KMS-11 (cell line): Measurements from ENCODE around the gene GRHL3.

Source experiments
- H2AFZ ChIP-seq: fragments of 200-600 bp; sonication (generic); 2 replicates; pipeline ENCODE4 v1.6.1; 2016; ENCODE audit warnings: antibody characterized with exemption, mixed run types, low read depth
- H3K27ac ChIP-seq: fragments of 200-600 bp; sonication (generic); 2 replicates; pipeline ENCODE4 v1.6.1; 2016; ENCODE audit warnings: mild to moderate bottlenecking, mixed run types
- H3K27me3 ChIP-seq: fragments of 200-600 bp; sonication (generic); 2 replicates; pipeline ENCODE4 v1.6.1; 2017; ENCODE audit warnings: mild to moderate bottlenecking, low read depth, mixed run types, moderate library complexity; ENCODE audit not compliant: insufficient read depth
- H3K36me3 ChIP-seq: fragments of 200-600 bp; sonication (generic); 2 replicates; pipeline ENCODE4 v1.6.1; 2017; ENCODE audit warnings: mild to moderate bottlenecking, mixed run types; ENCODE audit not compliant: insufficient read depth
- H3K4me1 ChIP-seq: fragments of 200-600 bp; sonication (generic); 2 replicates; pipeline ENCODE4 v1.6.1; 2016; ENCODE audit warnings: mild to moderate bottlenecking, low read depth, mixed run types; ENCODE audit not compliant: poor library complexity, severe bottlenecking
- H3K4me2 ChIP-seq: fragments of 200-600 bp; sonication (generic); 2 replicates; pipeline ENCODE4 v1.7.0; 2016; ENCODE audit warnings: mild to moderate bottlenecking, mixed run types
- H3K4me3 ChIP-seq: fragments of 200-600 bp; sonication (generic); IDR thresholded peaks from 2 replicates; pipeline ENCODE4 v1.6.1; 2017; ENCODE audit warnings: low read depth, low read length, mixed read lengths; ENCODE audit not compliant: insufficient read depth
- H3K79me2 ChIP-seq: fragments of 200-600 bp; sonication (generic); 2 replicates; pipeline ENCODE4 v1.6.1; 2016; ENCODE audit warnings: low read depth, mixed run types; ENCODE audit not compliant: insufficient read depth
- H3K9ac ChIP-seq: fragments of 200-600 bp; sonication (generic); 2 replicates; pipeline ENCODE4 v1.6.1; 2016; ENCODE audit warnings: mild to moderate bottlenecking, mixed run types
- H4K20me1 ChIP-seq: fragments of 200-600 bp; sonication (generic); 2 replicates; pipeline ENCODE4 v1.6.1; 2016; ENCODE audit warnings: mild to moderate bottlenecking, mixed run types; ENCODE audit not compliant: insufficient read depth
- TF ChIP-seq, protein P1 (sequence below): fragments of 200-600 bp; sonication (generic); conservative IDR thresholded peaks from 2 replicates; pipeline ENCODE4 v1.6.1; 2017; ENCODE audit warnings: low read depth, mild to moderate bottlenecking, antibody characterized with exemption, low read length, moderate library complexity, mixed read lengths

The GRHL3 gene

DNA sequence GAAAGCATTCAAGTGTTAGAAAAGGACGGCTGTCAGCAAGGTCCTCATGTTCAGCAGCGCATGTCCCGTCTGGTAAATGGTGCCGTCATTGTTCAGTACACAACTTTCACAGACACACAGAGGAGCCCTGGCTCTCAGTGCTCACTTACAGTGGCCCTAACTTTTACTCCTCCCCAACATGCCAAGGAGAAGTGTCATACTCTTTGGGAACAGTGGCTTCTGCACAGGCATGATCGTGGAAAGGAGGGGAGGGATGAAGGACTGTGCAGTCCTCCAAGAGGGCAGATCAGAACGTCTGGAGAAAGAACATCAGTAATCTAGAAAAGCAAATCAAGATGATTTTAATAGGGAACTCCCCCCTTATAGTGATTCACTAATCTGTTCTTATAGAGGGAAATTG, 3.8 kb upstream of the GRHL3 start:
- no peak overlapping the region for H3K4me2 ChIP-seq
- no peaks in the 10 kb centered on the region for H3K36me3 ChIP-seq
- H3K79me2 ChIP-seq, result no peaks in the 10 kb centered on the region
- TF ChIP-seq, protein P1, sequence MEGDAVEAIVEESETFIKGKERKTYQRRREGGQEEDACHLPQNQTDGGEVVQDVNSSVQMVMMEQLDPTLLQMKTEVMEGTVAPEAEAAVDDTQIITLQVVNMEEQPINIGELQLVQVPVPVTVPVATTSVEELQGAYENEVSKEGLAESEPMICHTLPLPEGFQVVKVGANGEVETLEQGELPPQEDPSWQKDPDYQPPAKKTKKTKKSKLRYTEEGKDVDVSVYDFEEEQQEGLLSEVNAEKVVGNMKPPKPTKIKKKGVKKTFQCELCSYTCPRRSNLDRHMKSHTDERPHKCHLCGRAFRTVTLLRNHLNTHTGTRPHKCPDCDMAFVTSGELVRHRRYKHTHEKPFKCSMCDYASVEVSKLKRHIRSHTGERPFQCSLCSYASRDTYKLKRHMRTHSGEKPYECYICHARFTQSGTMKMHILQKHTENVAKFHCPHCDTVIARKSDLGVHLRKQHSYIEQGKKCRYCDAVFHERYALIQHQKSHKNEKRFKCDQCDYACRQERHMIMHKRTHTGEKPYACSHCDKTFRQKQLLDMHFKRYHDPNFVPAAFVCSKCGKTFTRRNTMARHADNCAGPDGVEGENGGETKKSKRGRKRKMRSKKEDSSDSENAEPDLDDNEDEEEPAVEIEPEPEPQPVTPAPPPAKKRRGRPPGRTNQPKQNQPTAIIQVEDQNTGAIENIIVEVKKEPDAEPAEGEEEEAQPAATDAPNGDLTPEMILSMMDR, result no peak
- H3K4me3 ChIP-seq, result no peak overlapping the region
- peaks cover 14% of the 10 kb centered on the region for H3K4me1 ChIP-seq
- H3K27me3 ChIP-seq, result peaks cover 20% of the 10 kb centered on the region
- no peaks in the 10 kb centered on the region for H4K20me1 ChIP-seq
- no peak overlapping the region for H2AFZ ChIP-seq
- H3K9ac ChIP-seq, result no peak overlapping the region
- no peak overlapping the region for H3K27ac ChIP-seq

DNA sequence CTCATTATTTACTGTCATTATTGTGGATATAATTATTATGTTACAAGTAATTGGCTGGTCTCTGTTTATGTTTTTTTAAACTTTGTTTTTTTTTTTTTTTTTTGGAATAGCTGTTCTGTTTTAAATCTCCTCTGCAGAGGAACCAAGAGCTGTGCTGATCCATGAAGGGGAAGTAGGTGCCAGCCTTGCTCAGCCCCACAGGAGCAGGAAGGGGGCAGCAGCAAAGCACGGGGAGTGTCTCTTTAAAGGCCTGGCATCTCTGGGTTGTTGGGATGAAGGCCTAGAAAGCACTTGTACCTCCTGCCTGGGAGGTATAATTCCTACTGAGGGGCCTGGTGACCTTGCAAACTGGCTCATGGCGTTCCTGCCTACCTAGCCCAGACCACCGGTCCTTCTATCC, 2.5 kb upstream of the GRHL3 start:
- Histone ChIP-seq H3K4me3 (no peak overlapping the region), H3K27ac (no peak overlapping the region), H4K20me1 (no peaks in the 10 kb centered on the region), H3K9ac (no peak overlapping the region), H3K27me3 (peaks cover 28% of the 10 kb centered on the region), H3K4me1 (peaks cover 27% of the 10 kb centered on the region), H2AFZ (no peak overlapping the region), H3K36me3 (no peaks in the 10 kb centered on the region), H3K4me2 (no peak overlapping the region), H3K79me2 (no peaks in the 10 kb centered on the region)
- TF ChIP-seq, protein P1, result no peak

DNA sequence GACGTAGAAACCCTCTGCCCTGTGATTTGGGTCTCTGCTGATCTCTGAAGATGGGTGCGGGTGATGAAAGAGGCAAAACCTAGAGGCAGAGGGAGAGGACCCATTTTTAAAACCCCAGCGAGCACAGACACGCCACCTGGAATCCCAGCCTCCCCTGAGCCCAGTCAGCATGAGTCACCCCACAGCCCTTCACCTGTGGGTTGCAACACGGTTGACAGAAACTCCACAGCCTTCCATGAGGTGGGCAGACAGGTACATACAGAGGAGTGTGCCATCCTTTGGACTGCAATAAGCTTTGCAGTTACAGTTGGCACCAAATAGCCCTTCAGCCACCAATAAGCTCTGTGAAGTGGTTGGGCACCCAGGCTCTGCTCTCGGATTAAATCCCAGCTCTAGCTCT, 2.1 kb upstream of the GRHL3 start:
- Histone ChIP-seq H4K20me1 (no peaks in the 10 kb centered on the region), H3K4me2 (no peak overlapping the region), H3K36me3 (no peaks in the 10 kb centered on the region), H2AFZ (no peak overlapping the region), H3K27ac (no peak overlapping the region), H3K9ac (no peak overlapping the region), H3K27me3 (peaks cover 28% of the 10 kb centered on the region), H3K4me1 (peaks cover 27% of the 10 kb centered on the region), H3K79me2 (no peaks in the 10 kb centered on the region), H3K4me3 (no peak overlapping the region)
- TF ChIP-seq, protein P1, result no peak

DNA sequence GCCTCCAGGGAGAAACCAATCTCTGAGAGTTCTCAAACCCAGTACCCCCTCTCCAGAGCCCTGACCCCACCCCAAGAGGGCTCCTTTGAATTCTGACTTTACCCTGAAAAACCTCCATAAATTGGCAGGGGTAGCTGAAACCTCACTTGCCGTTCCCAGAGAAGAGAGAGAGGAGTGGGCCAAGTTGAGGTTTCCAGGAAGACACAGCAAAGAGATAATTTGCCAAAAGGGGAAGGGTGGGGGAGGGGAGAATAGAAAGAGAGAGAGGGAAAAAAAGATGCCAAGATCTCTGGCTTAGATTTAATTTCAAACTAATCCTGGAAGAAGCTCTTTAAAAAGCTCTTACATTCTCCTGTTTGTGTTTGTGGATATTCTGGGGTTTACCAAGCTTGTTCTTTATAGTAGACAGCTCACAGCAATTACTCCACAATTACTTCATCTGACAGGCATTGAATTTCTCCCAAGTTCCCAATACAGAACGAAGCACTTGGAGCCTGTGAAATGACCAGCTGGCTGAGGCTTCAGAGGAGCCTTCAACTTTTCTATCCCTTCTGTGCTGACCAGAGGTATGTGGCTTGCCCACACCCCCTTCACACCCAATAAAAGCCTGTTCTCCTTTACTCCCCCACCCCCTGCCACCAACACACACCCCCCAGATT, 1.1 kb upstream of the GRHL3 start:
- Histone ChIP-seq H3K9ac (no peak overlapping the region), H3K4me2 (no peak overlapping the region), H3K27ac (no peak overlapping the region), H3K4me1 (peaks cover 34% of the 10 kb centered on the region), H3K27me3 (peaks cover 28% of the 10 kb centered on the region), H4K20me1 (no peaks in the 10 kb centered on the region), H3K36me3 (no peaks in the 10 kb centered on the region), H2AFZ (no peak overlapping the region), H3K4me3 (no peak overlapping the region), H3K79me2 (no peaks in the 10 kb centered on the region)
- TF ChIP-seq, protein P1, result no peak
